EL (cell line): ENCODE measurements around the gene XRN2.

Experiments
- DNase-seq: peaks from one replicate; pipeline ENCODE4 v3.0.0-alpha.2; 2016

Gene XRN2

DNA sequence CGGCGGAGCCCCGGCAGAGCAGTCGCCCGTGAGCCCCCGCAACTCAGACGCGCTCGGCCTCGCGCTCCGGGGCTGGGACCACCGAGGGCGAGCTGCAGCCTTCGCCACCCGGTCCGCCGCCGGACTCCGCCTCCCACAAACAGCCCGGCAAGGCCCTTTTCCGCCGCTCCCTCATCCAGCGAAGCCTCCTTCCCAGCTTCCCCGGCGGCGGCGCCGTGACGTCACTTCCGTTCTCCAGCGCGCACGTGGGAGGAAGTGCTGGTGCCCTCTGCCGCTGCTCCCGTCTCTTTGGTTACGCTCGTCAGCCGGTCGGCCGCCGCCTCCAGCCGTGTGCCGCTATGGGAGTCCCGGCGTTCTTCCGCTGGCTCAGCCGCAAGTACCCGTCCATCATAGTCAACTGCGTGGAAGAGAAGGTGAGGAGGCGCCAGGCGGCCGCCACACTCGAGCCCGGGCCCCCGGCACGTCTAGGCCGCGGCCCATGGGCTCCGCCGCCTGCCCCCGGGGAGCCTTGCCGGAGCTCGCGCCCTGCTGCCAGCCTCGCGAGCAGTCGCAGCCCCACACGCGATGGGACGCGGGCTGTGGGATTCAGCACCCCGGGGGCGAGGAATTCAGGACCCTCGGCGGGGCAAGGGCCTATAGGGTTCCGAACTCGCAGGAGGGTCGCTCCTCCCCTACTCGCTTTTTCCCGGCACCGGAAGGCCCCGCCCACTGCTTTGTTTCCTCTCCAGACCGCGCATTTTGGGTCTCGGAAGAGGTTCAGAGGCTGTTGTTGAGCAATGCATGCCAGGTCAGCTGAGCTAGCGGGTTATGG lies at the start of gene XRN2:
Gene XRN2 (plus strand): TSS at position 271 of the 811 bp plus-strand sequence. CDS start 68 bp downstream, at position 339.
- DNase-seq: peak; percentile 94

DNA sequence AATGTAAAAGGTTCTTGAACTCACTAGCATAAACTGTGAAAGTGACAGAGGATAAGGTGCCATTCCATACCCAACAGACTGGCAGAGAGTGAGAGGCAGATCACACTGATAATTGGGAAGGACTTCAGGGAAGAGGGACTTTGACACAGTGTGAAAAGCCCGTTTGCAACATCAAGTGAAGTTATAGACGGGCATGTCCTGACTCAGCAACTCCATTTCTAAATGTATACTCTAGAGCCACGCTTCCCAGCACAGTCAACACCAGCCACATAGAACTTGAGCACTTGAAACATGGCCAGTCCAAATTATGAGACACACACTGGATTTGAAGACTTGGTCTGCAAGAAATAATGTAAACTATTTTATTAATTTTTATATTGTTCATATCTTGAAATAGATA lies 45.9 kb upstream of the XRN2 start:
- DNase-seq: no peak

DNA sequence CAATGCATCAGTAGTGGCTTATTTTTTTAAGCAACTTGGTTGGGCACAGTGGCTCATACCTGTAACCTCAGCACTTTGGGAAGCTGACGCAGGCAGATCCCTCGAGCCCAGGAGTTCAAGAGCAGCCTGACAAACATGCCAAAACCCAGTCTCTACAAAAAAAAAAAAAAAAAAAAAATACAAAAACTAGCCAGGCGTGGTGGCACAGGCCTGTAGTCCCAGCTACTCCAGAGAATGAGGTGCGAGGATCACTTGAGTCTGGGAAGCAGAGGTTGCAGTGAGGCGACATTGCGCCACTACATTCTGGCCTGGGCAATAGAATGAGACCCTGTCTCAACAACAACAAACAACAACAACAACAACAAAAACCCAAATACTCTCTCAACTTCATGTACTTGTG lies 44.7 kb upstream of the XRN2 start:
- no peak for DNase-seq

GRCh38 chr20:21259346-21259745 lies 43.8 kb upstream of the XRN2 start:
- no peak for DNase-seq

DNA sequence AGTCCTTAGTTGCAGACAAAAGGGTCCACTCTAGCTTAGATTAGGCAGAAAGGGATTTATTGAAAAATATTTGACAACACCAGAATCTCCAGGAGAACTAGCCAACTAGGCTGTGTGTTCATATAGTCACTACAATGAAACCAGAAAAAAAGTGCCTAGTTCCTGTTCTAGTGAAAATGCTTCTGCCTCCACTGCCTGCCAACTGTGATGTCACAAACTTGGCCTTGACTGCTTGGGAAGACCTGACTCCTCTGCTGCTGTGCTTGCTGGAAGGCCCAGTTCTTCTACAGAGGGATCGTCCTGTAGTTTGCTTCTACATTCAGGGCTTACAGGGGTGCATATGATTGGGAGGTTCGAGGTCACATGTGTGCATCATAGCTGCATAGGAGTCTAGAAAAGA lies 40.3 kb upstream of the XRN2 start:
- DNase-seq: no peak

DNA sequence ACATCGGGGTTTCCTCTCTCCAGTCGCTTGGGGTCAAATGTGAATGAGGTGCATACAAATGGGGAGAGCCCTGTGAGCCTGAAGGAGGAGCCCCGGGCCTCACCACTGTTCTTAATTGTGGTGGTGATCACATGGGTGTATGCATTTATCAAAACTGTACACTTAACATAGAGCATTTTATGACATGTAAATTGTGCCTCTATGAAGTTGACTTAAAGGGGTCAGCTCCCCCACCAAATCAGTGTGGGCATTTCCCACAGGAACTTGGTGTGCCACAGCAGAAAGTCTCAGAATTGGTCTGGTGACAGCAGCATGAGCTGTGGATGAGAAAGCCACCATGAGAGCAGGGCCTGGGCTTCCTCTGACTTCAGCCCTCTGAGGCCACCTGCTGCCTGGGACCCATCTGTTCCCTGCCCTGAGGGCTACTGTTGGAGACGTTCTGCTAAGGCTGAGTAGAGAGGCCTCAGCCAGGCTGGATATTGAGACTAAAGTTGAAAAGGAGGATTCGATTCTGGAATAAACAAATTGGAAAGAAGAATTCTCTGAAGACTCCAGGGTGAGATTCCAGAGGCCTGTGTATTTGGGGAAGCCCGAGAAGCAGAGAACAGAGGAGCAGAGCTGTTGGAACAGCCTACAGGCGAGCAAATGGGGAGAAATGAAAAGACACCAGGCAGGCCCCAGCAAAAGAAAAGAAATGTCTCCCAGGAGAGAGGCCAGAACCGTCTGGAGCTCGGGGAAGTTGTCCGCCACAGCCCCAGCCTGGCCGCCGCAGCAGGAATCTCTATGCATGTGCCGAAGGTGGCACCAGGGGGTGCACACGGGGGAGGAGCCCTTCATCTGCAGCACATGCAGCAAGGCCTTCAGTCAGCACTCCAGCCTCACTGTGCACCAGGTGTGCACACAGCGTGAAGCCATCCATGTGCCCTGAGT lies 37.6 kb upstream of the XRN2 start:
- no peak for DNase-seq

DNA sequence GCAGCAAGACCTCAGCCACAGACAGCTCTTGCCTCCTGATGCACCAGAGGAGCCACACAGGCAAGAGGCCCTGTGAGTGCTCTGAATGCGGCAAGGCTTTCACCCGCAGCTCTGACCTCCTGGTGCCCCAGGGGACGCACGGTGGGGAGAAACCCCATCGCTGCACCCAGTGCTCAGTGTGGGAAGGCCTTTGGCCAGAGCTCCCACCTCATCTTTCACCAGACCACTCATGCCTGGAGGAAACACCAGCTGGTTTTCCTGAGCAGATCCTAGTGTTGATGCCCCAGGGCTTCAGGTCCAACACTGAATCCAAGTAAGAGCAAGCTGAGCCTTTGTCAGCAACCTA lies 37.0 kb upstream of the XRN2 start:
- DNase-seq: no peak

DNA sequence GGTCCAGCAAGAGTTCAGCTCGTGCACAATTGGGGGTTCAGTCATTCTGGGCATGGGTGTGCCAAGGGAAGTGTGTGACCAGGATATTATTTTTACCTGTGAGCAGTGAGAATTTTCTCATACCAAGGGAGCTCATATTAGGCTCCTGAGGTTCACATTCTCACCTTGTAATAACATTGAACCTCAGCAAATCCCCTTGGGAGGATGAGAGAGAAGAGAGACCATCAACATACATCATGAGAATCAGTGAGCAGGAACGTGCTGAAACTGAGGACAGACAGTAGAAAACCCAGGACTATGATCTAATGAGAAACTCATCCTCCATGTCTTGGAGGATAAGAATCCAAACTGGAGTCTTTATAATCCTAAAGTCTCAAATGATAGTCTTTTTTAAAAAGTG lies 33.4 kb upstream of the XRN2 start:
- DNase-seq: no peak

DNA sequence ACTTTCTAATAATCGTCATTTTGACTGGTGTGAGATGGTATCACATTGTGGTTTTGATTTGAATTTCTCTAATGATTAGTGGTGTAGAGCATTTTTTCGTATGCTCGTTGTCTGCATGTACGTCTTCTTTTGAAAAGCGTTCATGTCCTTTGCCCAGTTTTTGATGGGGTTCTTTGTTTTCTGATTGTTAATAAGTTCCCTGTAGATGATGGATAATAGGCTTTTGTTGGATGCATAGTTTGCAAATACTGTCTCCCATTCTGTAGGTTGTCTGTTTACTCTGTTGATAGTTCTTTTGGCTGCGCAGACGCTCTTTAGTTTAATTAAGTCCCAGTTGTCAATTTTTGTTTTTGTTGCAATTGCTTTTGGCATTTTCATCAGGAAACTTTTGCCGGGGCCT lies 32.3 kb upstream of the XRN2 start:
- no peak for DNase-seq

GRCh38 chr20:21272279-21272678 lies 30.9 kb upstream of the XRN2 start:
- DNase-seq: peak; percentile 9

DNA sequence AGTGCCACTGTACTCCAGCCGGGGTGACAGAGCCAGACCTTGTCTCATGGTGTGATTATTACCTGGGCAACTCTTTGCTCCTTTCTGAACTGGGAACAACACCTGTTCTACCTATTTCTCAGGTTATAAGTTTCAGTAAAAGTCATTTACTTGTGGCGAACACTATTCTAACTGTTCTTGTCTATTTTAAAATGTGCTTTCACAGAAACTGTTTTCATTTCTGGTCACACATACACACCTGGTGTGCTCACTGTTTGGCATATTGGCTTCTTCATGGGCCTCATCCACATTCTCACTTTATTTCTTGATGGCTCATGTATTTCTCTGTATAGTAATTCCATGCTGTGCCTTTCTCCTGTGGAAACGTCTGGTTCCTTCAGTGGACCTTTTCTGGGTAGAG lies 30.5 kb upstream of the XRN2 start:
- DNase-seq: no peak

- DNase-seq: no peak
Observed at GRCh38 chr20:21273755-21274386, 29.3 kb upstream of the XRN2 start.

- DNase-seq: no peak
Observed at GRCh38 chr20:21278829-21279228, 24.3 kb upstream of the XRN2 start.

GRCh38 chr20:21279706-21280521 lies 23.2 kb upstream of the XRN2 start:
- DNase-seq: no peak

GRCh38 chr20:21280522-21281016 lies 22.6 kb upstream of the XRN2 start:
- no peak for DNase-seq

- no peak for DNase-seq
Observed at GRCh38 chr20:21286775-21287174, 16.4 kb upstream of the XRN2 start.

- DNase-seq: no peak
Observed at GRCh38 chr20:21288587-21289370, 14.4 kb upstream of the XRN2 start.

- no peak for DNase-seq
Observed at GRCh38 chr20:21289651-21290050, 13.5 kb upstream of the XRN2 start.

DNA sequence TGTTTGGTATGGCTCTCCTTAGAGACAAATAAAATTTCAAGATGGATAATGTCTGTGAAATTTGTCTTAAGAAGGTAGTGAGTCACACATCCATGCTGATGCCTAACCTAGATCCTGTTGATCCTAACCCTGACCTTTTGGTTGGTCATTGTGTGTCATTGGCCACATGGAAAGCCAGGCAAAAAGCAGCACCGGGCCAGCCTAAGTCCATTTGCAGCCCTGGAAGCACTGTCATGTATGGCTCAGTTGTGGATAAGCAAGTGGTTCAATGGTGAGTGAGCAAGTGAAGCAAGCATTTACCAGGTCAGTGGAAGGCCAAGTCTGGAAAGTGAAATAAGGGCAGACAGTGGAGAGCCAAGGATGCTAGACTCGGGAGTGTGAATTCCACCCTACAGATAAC lies 12.1 kb upstream of the XRN2 start:
- DNase-seq: peak; percentile 52

DNA sequence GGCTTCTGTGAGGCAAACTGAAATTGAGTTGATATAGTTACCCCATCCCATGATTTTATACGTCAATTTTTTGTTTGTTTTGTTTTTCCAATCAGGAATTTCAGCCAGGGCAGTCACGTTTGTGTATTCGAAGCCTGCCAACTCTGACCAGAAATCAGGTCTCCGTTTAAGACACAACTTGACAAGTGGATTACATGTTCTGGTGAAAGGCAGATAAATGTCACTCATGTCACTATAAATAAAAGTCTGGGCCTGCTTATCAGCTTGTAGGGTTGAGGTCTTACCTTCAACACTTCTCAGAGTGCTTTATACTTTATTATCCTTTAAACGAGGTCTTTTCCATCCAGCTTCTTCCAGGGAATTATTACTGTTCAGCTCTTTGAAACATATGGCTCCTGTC lies 8.4 kb upstream of the XRN2 start:
- DNase-seq: no peak

GRCh38 chr20:21301940-21302663 lies 1.0 kb upstream of the XRN2 start:
- DNase-seq: no peak
